A172 (cell line): ENCODE data around the gene MOCS1. TPM values are rescaled to one million over a fixed set of nuclear protein-coding genes. Genes with fewer than 3 reads are reported as not detected.

Experiments used
- DNase-seq: peaks from one replicate; pipeline ENCODE4 v3.0.0-alpha.2; 2015; ENCODE audit warnings: low spot score
- total RNA-seq: library from RNA; depleted of rRNA; stranded (reverse); fragments of >200 nt; shearing (Covaris generic); gene quantifications from 2 replicates; pipeline ENCODE4 v1.2.3, GENCODE V29; 2014

The MOCS1 gene
- total RNA-seq, 1 experiment from 2014 or later: 4.4 TPM

- DNase-seq: no peak
Measured at GRCh38 chr6:39902786-39903465, 31.3 kb downstream of the MOCS1 start.

- DNase-seq: no peak
Measured at GRCh38 chr6:39902136-39902535, 32.1 kb downstream of the MOCS1 start.

GRCh38 chr6:39901670-39902069 is 32.6 kb downstream of the MOCS1 start:
- DNase-seq: no peak

GRCh38 chr6:39901116-39901655 is 33.1 kb downstream of the MOCS1 start:
- no peak for DNase-seq

GRCh38 chr6:39899554-39900295 is 34.5 kb downstream of the MOCS1 start:
- peak; percentile 11 for DNase-seq

- DNase-seq: no peak
Measured at GRCh38 chr6:39898625-39899024, 35.6 kb downstream of the MOCS1 start.

GRCh38 chr6:39897698-39898097 is 36.6 kb downstream of the MOCS1 start:
- DNase-seq: no peak

GRCh38 chr6:39896701-39897100 is 37.6 kb downstream of the MOCS1 start:
- DNase-seq: no peak

GRCh38 chr6:39893286-39893685 is 41.0 kb downstream of the MOCS1 start:
- DNase-seq: no peak

- DNase-seq: peak; percentile 37
Measured at GRCh38 chr6:39892490-39893129, 41.7 kb downstream of the MOCS1 start.

GRCh38 chr6:39891976-39892375 is 42.3 kb downstream of the MOCS1 start:
- DNase-seq: no peak

GRCh38 chr6:39891353-39891752 is 42.9 kb downstream of the MOCS1 start:
- DNase-seq: no peak

GRCh38 chr6:39889229-39889628 is 45.0 kb downstream of the MOCS1 start:
- DNase-seq: no peak

- peak; percentile 73 for DNase-seq
Measured at GRCh38 chr6:39887692-39888450, 46.4 kb downstream of the MOCS1 start.

GRCh38 chr6:39886871-39887270 is 47.4 kb downstream of the MOCS1 start:
- DNase-seq: no peak

GRCh38 chr6:39885691-39886090 is 48.6 kb downstream of the MOCS1 start:
- no peak for DNase-seq

- peak; percentile 13 for DNase-seq
Measured at GRCh38 chr6:39884696-39885095, 49.6 kb downstream of the MOCS1 start.

GRCh38 chr6:39882531-39882899 is 51.7 kb downstream of the MOCS1 start:
- peak; percentile 53 for DNase-seq

- peak; percentile 12 for DNase-seq
Measured at GRCh38 chr6:39881851-39882530, 52.3 kb downstream of the MOCS1 start.

GRCh38 chr6:39880594-39880993 is 53.7 kb downstream of the MOCS1 start:
- no peak for DNase-seq

- no peak for DNase-seq
Measured at GRCh38 chr6:39879535-39879934, 54.7 kb downstream of the MOCS1 start.
